ENCODE measurements around the gene CD84.

CD84 gene

DNA sequence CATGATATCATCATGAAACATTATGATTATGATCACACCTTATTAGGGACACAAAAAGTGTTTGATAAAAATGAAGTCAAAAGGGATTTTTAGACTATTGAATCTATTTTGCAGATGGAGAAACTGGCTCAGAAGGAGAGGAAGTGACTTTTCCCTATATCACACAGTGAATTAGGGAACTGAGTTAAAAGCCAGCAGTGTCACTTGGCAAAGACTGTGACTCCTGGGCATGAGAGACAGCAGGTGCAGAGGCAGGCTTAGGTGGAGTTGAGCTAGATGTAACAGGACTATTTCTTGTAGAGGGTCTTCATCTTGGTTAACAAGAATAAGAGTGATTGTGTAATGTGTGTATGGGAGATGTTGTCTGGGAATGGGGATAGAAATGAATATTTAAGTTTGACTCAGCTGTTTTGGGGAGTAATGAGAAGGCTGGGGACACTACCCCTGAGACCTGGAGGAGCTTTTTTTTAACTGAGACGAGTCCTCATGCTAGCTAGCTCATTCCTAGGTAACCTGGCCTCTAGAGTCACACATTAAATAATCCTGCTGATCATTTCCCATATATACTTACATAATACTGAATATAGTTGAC, 1.0 kb upstream of the CD84 start:
- TF ChIP-seq FOXA1 (IDR thresholded peaks at IDR 0.05) (no peak), SP1 (IDR thresholded peaks at IDR 0.05) (no peak), ELF4 (IDR thresholded peaks at IDR 0.05) (no peak), SUZ12 (IDR thresholded peaks at IDR 0.05) (no peak), LEF1 (IDR thresholded peaks at IDR 0.05; ENCODE audit: borderline replicate concordance) (no peak), BHLHE40 (IDR thresholded peaks at IDR 0.05; ENCODE audit: borderline replicate concordance) (no peak), FOXK2 (IDR thresholded peaks at IDR 0.05) (no peak), CTBP1 (IDR thresholded peaks at IDR 0.05; ENCODE audit: borderline replicate concordance) (no peak), FOXM1 (IDR thresholded peaks at IDR 0.05; ENCODE audit: borderline replicate concordance) (no peak), NFRKB (IDR thresholded peaks at IDR 0.05) (no peak), HDGF (IDR thresholded peaks at IDR 0.05; ENCODE audit: borderline replicate concordance) (no peak)
- TF ChIP-seq, protein P1, sequence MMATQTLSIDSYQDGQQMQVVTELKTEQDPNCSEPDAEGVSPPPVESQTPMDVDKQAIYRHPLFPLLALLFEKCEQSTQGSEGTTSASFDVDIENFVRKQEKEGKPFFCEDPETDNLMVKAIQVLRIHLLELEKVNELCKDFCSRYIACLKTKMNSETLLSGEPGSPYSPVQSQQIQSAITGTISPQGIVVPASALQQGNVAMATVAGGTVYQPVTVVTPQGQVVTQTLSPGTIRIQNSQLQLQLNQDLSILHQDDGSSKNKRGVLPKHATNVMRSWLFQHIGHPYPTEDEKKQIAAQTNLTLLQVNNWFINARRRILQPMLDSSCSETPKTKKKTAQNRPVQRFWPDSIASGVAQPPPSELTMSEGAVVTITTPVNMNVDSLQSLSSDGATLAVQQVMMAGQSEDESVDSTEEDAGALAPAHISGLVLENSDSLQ (IDR thresholded peaks at IDR 0.05): no peak
- POLR2A ChIA-PET: no interaction called here
- no peak for DNase-seq (ENCODE audit: extremely low spot score)
- CTCF ChIA-PET: no interaction called here

DNA sequence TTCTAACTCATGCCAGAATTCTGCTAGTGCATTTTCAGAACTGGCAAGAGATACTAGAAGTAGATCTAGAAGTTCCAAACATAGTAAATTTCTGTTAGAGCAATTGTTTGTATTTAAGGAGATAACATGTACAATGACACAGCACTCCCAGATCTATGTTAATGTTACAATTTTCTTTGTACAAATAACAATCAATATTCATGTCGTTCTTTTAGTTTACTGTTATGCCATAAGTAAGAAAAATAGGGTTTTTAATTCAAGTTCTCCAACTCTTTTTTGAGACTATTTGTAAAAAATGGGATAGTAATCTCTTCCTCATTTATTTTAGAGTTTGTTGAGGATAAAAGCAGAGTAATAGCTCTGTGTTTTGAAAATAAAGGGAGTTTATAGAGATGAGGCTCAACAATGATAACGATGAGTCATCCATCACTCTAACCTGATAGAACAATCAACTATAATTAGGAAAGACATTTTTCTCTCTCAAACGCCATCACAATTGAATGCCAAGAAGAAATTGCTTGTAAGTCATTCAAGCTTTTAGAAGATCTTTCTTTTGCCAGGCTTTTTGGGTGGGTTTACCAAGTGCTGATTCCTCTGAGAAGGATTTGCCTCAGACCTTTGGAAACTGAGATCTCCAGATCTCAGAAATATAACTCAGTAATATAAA, 638 bp downstream of the CD84 start:
- DNase-seq (ENCODE audit: extremely low spot score): no peak
- POLR2A ChIA-PET: no interaction called here
- TF ChIP-seq L3MBTL2 (conservative IDR thresholded peaks at IDR 0.05): no peak
- no peak for TF ChIP-seq FOXK2 (IDR thresholded peaks at IDR 0.05)
- TF ChIP-seq FOXM1 (IDR thresholded peaks at IDR 0.05; ENCODE audit: borderline replicate concordance): no peak
- no peak for TF ChIP-seq ELF4 (IDR thresholded peaks at IDR 0.05)
- no peak for TF ChIP-seq SP1 (IDR thresholded peaks at IDR 0.05)
- TF ChIP-seq BHLHE40 (IDR thresholded peaks at IDR 0.05; ENCODE audit: borderline replicate concordance): no peak
- no peak for TF ChIP-seq NFRKB (IDR thresholded peaks at IDR 0.05)
- TF ChIP-seq ZNF384 (IDR thresholded peaks at IDR 0.05): no peak
- no peak for TF ChIP-seq TARDBP (IDR thresholded peaks at IDR 0.05)
- TF ChIP-seq SUZ12 (IDR thresholded peaks at IDR 0.05): no peak
- no peak for TF ChIP-seq HDGF (IDR thresholded peaks at IDR 0.05; ENCODE audit: borderline replicate concordance)
- TF ChIP-seq, protein P1 (IDR thresholded peaks at IDR 0.05): no peak
- CTCF ChIA-PET: no interaction called here

DNA sequence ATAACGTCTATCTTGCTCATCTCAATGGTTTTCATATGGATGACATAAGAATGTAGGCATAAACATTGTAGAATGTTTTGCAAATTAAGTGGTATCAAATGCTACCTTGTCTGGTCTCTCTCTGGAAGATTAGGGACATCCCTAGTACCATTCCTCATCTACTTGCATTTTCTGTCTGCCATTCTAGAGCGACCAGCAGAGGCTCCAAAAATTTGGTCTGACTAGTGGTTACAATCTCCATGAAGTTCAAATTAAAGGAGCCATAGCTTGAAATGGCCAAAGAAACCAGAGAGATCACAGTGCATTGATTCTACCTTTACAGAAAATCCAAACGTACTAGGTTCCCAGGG, 1.1 kb downstream of the CD84 start:
- CTCF ChIA-PET: no interaction called here
- no peak for DNase-seq (ENCODE audit: extremely low spot score)
- POLR2A ChIA-PET: no interaction called here
- TF ChIP-seq L3MBTL2 (conservative IDR thresholded peaks at IDR 0.05) (no peak), SP1 (IDR thresholded peaks at IDR 0.05) (no peak), FOXM1 (IDR thresholded peaks at IDR 0.05; ENCODE audit: borderline replicate concordance) (no peak), CTBP1 (IDR thresholded peaks at IDR 0.05; ENCODE audit: borderline replicate concordance) (no peak), FOXA1 (IDR thresholded peaks at IDR 0.05) (no peak), BHLHE40 (IDR thresholded peaks at IDR 0.05; ENCODE audit: borderline replicate concordance) (no peak), FOXK2 (IDR thresholded peaks at IDR 0.05) (no peak), HDGF (IDR thresholded peaks at IDR 0.05; ENCODE audit: borderline replicate concordance) (no peak), NFRKB (IDR thresholded peaks at IDR 0.05) (no peak), ZNF384 (IDR thresholded peaks at IDR 0.05) (no peak), ARNT (IDR thresholded peaks at IDR 0.05) (no peak)
- TF ChIP-seq, protein P1 (IDR thresholded peaks at IDR 0.05): no peak

DNA sequence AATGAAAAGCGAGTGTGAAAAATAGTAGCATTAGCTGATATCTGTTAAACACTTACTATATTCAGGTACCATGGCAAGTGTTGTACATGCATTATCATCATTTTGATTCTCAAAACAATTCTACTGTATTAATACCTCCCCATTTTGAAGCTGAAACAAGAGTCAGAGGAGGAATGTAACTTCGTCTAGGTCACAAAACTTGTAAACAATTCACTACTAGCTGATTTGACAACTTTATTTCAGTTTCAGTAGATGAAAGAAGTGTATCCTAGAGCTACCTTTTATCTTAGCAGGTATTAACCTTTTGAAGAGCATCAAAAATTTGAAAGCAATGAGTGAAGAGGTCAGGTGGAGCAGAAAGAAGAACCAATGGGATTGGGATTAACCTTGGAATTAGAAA, 1.6 kb downstream of the CD84 start:
- CTCF ChIA-PET: interaction anchor here (0.6 kb wide), 1 partner anchor 404 kb away, joined by 3 read pairs; no protein-coding TSS in a partner anchor
- POLR2A ChIA-PET: no interaction called here
- DNase-seq (ENCODE audit: extremely low spot score): no peak
- TF ChIP-seq NFRKB (IDR thresholded peaks at IDR 0.05): no peak
- no peak for TF ChIP-seq SUZ12 (IDR thresholded peaks at IDR 0.05)
- TF ChIP-seq, protein P1 (IDR thresholded peaks at IDR 0.05): no peak
- TF ChIP-seq ARNT (IDR thresholded peaks at IDR 0.05): no peak

DNA sequence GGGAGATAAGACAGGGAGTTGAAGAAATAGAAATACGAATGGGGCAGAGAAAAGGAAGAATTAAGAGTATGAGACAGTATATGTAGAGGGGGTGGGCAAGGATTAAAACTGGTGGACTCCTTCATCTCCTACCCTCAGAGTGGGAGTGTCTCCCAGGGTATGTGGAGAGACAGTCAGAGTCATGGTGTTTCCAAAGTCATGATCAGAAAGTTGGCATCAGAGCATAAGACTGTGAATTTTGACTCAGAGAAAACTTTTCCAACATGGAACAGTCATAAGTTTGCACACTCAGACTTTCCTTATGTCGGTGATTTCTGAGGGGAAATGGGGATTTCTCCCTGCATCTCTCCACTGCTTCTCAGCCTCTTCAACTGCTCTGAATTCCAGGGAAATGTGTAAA, 2.4 kb downstream of the CD84 start:
- TF ChIP-seq ZNF384 (IDR thresholded peaks at IDR 0.05) (no peak), L3MBTL2 (conservative IDR thresholded peaks at IDR 0.05) (no peak)
- TF ChIP-seq, protein P1 (IDR thresholded peaks at IDR 0.05): no peak
- no peak for DNase-seq (ENCODE audit: extremely low spot score)
- CTCF ChIA-PET: interaction anchor here (0.6 kb wide), 1 partner anchor 227 kb away, joined by 5 read pairs; no protein-coding TSS in a partner anchor
- POLR2A ChIA-PET: no interaction called here

DNA sequence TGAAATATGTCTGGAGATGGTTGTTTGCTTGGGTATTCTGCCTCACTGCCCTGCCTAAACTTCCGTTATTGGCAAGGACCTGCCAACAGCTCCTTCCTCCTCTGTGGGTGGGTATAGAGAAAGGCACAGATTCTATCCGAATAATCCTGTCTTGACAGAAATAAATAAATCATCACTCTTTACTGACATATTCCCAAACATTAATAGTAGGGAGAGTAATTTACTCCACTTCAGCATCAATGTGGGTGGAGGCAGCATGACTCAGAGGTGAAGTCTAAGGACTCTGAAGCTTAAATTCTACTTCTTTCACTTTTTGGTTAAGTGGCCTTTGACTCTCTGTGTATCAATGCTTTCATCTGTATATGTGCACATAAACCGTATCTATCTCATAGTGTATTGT, 2.9 kb downstream of the CD84 start:
- DNase-seq (ENCODE audit: extremely low spot score): no peak
- CTCF ChIA-PET: no interaction called here
- POLR2A ChIA-PET: no interaction called here
- TF ChIP-seq FOXK2 (IDR thresholded peaks at IDR 0.05) (no peak), LEF1 (IDR thresholded peaks at IDR 0.05; ENCODE audit: borderline replicate concordance) (no peak)
